Measurements from ENCODE around the gene UVRAG. TPM values are rescaled to one million over a fixed set of nuclear protein-coding genes. Genes with fewer than 3 reads are reported as not detected.
"Not testable (repeated sequence)": the region's sequence is repeated elsewhere in the genome, so short reads cannot be mapped to it uniquely, and the experiment has no call there.

UVRAG gene
- polyA plus RNA-seq, 2 donors = 3.1 to 3.8 TPM

DNA sequence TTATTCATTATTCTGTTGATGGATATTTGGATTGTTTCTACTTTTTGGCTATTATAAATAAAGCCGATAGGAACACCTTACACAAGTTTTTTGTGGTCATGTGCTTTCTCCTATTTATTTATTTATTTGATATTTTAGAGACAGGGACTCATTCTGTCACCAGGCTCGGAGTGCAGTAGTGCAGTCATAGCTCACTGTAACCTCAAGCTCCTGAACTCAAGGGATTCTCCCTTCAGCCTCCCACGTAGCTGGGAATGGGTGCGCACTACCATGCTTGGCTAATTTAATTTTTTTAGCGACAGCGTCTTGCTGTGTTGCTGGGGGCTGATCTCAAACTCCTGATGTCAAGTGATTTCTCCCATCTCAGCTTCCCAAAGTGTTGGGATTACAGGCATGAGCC is 135.1 kb downstream of the UVRAG start:
- H3K36me3 ChIP-seq (ENCODE audit: control insufficient read depth in 2 of 2, insufficient read depth in 2 of 2, low read length in 1 of 2) = no peaks in the 10 kb centered on the region
- H3K4me3 ChIP-seq (ENCODE audit: low read depth in 1 of 2, low read length in 2 of 2) = no peak overlapping the region
- no peaks in the 10 kb centered on the region for H3K4me1 ChIP-seq (ENCODE audit: control insufficient read depth in 2 of 2, insufficient read depth in 2 of 2, low read length in 1 of 2)
- no peaks in the 10 kb centered on the region for H3K9me3 ChIP-seq (ENCODE audit: control insufficient read depth in 2 of 2, insufficient read depth in 1 of 2, low read depth in 1 of 2, low read length in 1 of 2)
- no peak overlapping the region for H3K27ac ChIP-seq (ENCODE audit: low read depth in 2 of 2, low read length in 1 of 2)
- no peaks in the 10 kb centered on the region for H3K27me3 ChIP-seq (ENCODE audit: control insufficient read depth in 1 of 2, insufficient read depth in 2 of 2, low read length in 2 of 2)
- WGBS, 2 donors = 92 to 94% methylated on average over 6 of the region's 6 CpGs

GRCh38 chr11:75954039-75954438 is 139.0 kb downstream of the UVRAG start:
- no peaks in the 10 kb centered on the region for H3K4me1 ChIP-seq (ENCODE audit: control insufficient read depth in 2 of 2, insufficient read depth in 2 of 2, low read length in 1 of 2)
- 39 to 65% methylated on average over 2 of the region's 2 CpGs for WGBS, 2 donors
- H3K9me3 ChIP-seq (ENCODE audit: control insufficient read depth in 2 of 2, insufficient read depth in 1 of 2, low read depth in 1 of 2, low read length in 1 of 2) = no peaks in the 10 kb centered on the region
- H3K36me3 ChIP-seq (ENCODE audit: control insufficient read depth in 2 of 2, insufficient read depth in 2 of 2, low read length in 1 of 2) = no peaks in the 10 kb centered on the region
- H3K4me3 ChIP-seq (ENCODE audit: low read depth in 1 of 2, low read length in 2 of 2) = no peak overlapping the region
- no peaks in the 10 kb centered on the region for H3K27me3 ChIP-seq (ENCODE audit: control insufficient read depth in 1 of 2, insufficient read depth in 2 of 2, low read length in 2 of 2)
- no peak overlapping the region for H3K27ac ChIP-seq (ENCODE audit: low read depth in 2 of 2, low read length in 1 of 2)

GRCh38 chr11:75955443-75955842 is 140.4 kb downstream of the UVRAG start:
- no peaks in the 10 kb centered on the region for H3K36me3 ChIP-seq (ENCODE audit: control insufficient read depth in 2 of 2, insufficient read depth in 2 of 2, low read length in 1 of 2)
- H3K9me3 ChIP-seq (ENCODE audit: control insufficient read depth in 2 of 2, insufficient read depth in 1 of 2, low read depth in 1 of 2, low read length in 1 of 2) = no peaks in the 10 kb centered on the region
- no peaks in the 10 kb centered on the region for H3K4me1 ChIP-seq (ENCODE audit: control insufficient read depth in 2 of 2, insufficient read depth in 2 of 2, low read length in 1 of 2)
- no peak overlapping the region for H3K27ac ChIP-seq (ENCODE audit: low read depth in 2 of 2, low read length in 1 of 2)
- 83 to 87% methylated on average over 5 of the region's 5 CpGs for WGBS, 2 donors
- no peak overlapping the region for H3K4me3 ChIP-seq (ENCODE audit: low read depth in 1 of 2, low read length in 2 of 2)
- H3K27me3 ChIP-seq (ENCODE audit: control insufficient read depth in 1 of 2, insufficient read depth in 2 of 2, low read length in 2 of 2) = no peaks in the 10 kb centered on the region

GRCh38 chr11:75959540-75959939 is 144.5 kb downstream of the UVRAG start:
- no peaks in the 10 kb centered on the region for H3K27me3 ChIP-seq (ENCODE audit: control insufficient read depth in 1 of 2, insufficient read depth in 2 of 2, low read length in 2 of 2)
- no peaks in the 10 kb centered on the region for H3K9me3 ChIP-seq (ENCODE audit: control insufficient read depth in 2 of 2, insufficient read depth in 1 of 2, low read depth in 1 of 2, low read length in 1 of 2)
- H3K4me3 ChIP-seq (ENCODE audit: low read depth in 1 of 2, low read length in 2 of 2) = no peak overlapping the region
- no peaks in the 10 kb centered on the region for H3K4me1 ChIP-seq (ENCODE audit: control insufficient read depth in 2 of 2, insufficient read depth in 2 of 2, low read length in 1 of 2)
- 89 to 95% methylated on average over 2 of the region's 2 CpGs for WGBS, 2 donors
- H3K36me3 ChIP-seq (ENCODE audit: control insufficient read depth in 2 of 2, insufficient read depth in 2 of 2, low read length in 1 of 2) = no peaks in the 10 kb centered on the region
- H3K27ac ChIP-seq (ENCODE audit: low read depth in 2 of 2, low read length in 1 of 2) = no peak overlapping the region

- WGBS, 2 donors = 97 to 99% methylated on average over 2 of the region's 2 CpGs
- Histone ChIP-seq H3K36me3 (ENCODE audit: control insufficient read depth in 2 of 2, insufficient read depth in 2 of 2, low read length in 1 of 2) (no peaks in the 10 kb centered on the region), H3K27me3 (ENCODE audit: control insufficient read depth in 1 of 2, insufficient read depth in 2 of 2, low read length in 2 of 2) (no peaks in the 10 kb centered on the region), H3K4me1 (ENCODE audit: control insufficient read depth in 2 of 2, insufficient read depth in 2 of 2, low read length in 1 of 2) (no peaks in the 10 kb centered on the region), H3K9me3 (ENCODE audit: control insufficient read depth in 2 of 2, insufficient read depth in 1 of 2, low read depth in 1 of 2, low read length in 1 of 2) (no peaks in the 10 kb centered on the region), H3K27ac (ENCODE audit: low read depth in 2 of 2, low read length in 1 of 2) (no peak overlapping the region), H3K4me3 (ENCODE audit: low read depth in 1 of 2, low read length in 2 of 2) (no peak overlapping the region)
Observed at GRCh38 chr11:75964071-75964470, 149.1 kb downstream of the UVRAG start.

- H3K4me3 ChIP-seq (ENCODE audit: low read depth in 1 of 2, low read length in 2 of 2) = no peak overlapping the region
- no peaks in the 10 kb centered on the region for H3K4me1 ChIP-seq (ENCODE audit: control insufficient read depth in 2 of 2, insufficient read depth in 2 of 2, low read length in 1 of 2)
- no peaks in the 10 kb centered on the region for H3K9me3 ChIP-seq (ENCODE audit: control insufficient read depth in 2 of 2, insufficient read depth in 1 of 2, low read depth in 1 of 2, low read length in 1 of 2)
- H3K36me3 ChIP-seq (ENCODE audit: control insufficient read depth in 2 of 2, insufficient read depth in 2 of 2, low read length in 1 of 2) = no peaks in the 10 kb centered on the region
- H3K27ac ChIP-seq (ENCODE audit: low read depth in 2 of 2, low read length in 1 of 2) = no peak overlapping the region
- no peaks in the 10 kb centered on the region for H3K27me3 ChIP-seq (ENCODE audit: control insufficient read depth in 1 of 2, insufficient read depth in 2 of 2, low read length in 2 of 2)
Observed at GRCh38 chr11:75966537-75967287, 151.7 kb downstream of the UVRAG start.

DNA sequence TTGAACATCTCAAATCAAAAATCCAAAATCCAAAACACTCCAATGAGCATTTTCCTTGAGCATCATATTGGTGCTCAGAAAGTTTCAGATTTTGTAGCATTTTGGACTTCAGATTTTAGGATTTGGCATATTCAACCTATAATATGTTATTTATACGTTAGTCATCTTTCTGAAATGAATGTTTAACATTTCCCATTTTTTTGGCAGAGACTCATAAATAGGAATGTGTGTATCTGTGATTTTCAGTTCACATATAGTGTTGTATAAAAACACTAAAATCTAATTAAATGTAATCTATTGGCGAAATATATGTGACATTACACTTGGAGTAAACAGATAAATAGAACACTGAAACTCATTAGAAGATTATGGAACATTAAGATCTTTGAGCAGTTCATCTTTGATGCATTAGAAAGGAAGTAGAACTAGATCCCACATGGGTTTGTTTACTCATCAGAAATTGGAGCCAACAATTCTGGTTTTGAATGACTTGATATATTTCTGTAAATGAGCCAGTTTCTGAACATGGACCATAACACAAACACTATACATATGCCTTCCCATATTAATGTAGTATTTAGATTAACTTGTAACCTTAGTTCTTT is 153.1 kb downstream of the UVRAG start:
- Histone ChIP-seq H3K4me1 (ENCODE audit: control insufficient read depth in 2 of 2, insufficient read depth in 2 of 2, low read length in 1 of 2) (no peaks in the 10 kb centered on the region), H3K36me3 (ENCODE audit: control insufficient read depth in 2 of 2, insufficient read depth in 2 of 2, low read length in 1 of 2) (no peaks in the 10 kb centered on the region), H3K4me3 (ENCODE audit: low read depth in 1 of 2, low read length in 2 of 2) (no peak overlapping the region), H3K27me3 (ENCODE audit: control insufficient read depth in 1 of 2, insufficient read depth in 2 of 2, low read length in 2 of 2) (no peaks in the 10 kb centered on the region), H3K9me3 (ENCODE audit: control insufficient read depth in 2 of 2, insufficient read depth in 1 of 2, low read depth in 1 of 2, low read length in 1 of 2) (no peaks in the 10 kb centered on the region), H3K27ac (ENCODE audit: low read depth in 2 of 2, low read length in 1 of 2) (no peak overlapping the region)
- WGBS, 2 donors = 51 to 72% methylated on average over 2 of the region's 2 CpGs

- WGBS, 2 donors = 71 to 82% methylated on average over 5 of the region's 5 CpGs
- Histone ChIP-seq H3K27me3 (ENCODE audit: control insufficient read depth in 1 of 2, insufficient read depth in 2 of 2, low read length in 2 of 2) (no peaks in the 10 kb centered on the region), H3K4me3 (ENCODE audit: low read depth in 1 of 2, low read length in 2 of 2) (no peak overlapping the region), H3K36me3 (ENCODE audit: control insufficient read depth in 2 of 2, insufficient read depth in 2 of 2, low read length in 1 of 2) (no peaks in the 10 kb centered on the region), H3K9me3 (ENCODE audit: control insufficient read depth in 2 of 2, insufficient read depth in 1 of 2, low read depth in 1 of 2, low read length in 1 of 2) (peaks cover 0 to 2% of the 10 kb centered on the region in 2 donors), H3K4me1 (ENCODE audit: control insufficient read depth in 2 of 2, insufficient read depth in 2 of 2, low read length in 1 of 2) (no peaks in the 10 kb centered on the region), H3K27ac (ENCODE audit: low read depth in 2 of 2, low read length in 1 of 2) (no peak overlapping the region)
Observed at GRCh38 chr11:75969626-75970308, 154.8 kb downstream of the UVRAG start.

- not testable (repeated sequence) for H3K36me3 ChIP-seq (ENCODE audit: control insufficient read depth in 2 of 2, insufficient read depth in 2 of 2, low read length in 1 of 2); H3K27ac ChIP-seq (ENCODE audit: low read depth in 2 of 2, low read length in 1 of 2); H3K27me3 ChIP-seq (ENCODE audit: control insufficient read depth in 1 of 2, insufficient read depth in 2 of 2, low read length in 2 of 2); H3K4me3 ChIP-seq (ENCODE audit: low read depth in 1 of 2, low read length in 2 of 2); H3K4me1 ChIP-seq (ENCODE audit: control insufficient read depth in 2 of 2, insufficient read depth in 2 of 2, low read length in 1 of 2); H3K9me3 ChIP-seq (ENCODE audit: control insufficient read depth in 2 of 2, insufficient read depth in 1 of 2, low read depth in 1 of 2, low read length in 1 of 2)
- whole genome bisulfite sequencing, 2 donors = 78 to 98% methylated on average over 3 of the region's 3 CpGs
Observed at GRCh38 chr11:75973710-75974109, 158.7 kb downstream of the UVRAG start.
